ENCODE results near the gene MRPL54. TPM values are rescaled to one million over a fixed set of nuclear protein-coding genes. Genes with fewer than 3 reads are reported as not detected.

The MRPL54 gene
- total RNA-seq, 1 experiment from 2014 or later = 67.1 TPM

- CTCF ChIA-PET = no interaction called here
- no TSS peak for BruUV-seq (replicated peaks)
- H3K9me2 ChIP-seq (ENCODE audit: insufficient read depth) = no peaks in the 10 kb centered on the region
Measured at GRCh38 chr19:3774621-3775373, 12.3 kb downstream of the MRPL54 start.

More at GRCh38 chr19:3774621-3775373, 12.3 kb downstream of the MRPL54 start:
- H3K79me2 ChIP-seq (ENCODE audit: insufficient read depth, low read length) = no peaks in the 10 kb centered on the region
- no peaks in the 10 kb centered on the region for H3K27me3 ChIP-seq (ENCODE audit: insufficient read depth, low read length)
- TF ChIP-seq REST (IDR thresholded peaks at IDR 0.05; ENCODE audit: low read depth) = no peak
- no peak for TF ChIP-seq EZH2phosphoT487 (IDR thresholded peaks at IDR 0.05; ENCODE audit: borderline replicate concordance)
- no peak for TF ChIP-seq SRF (IDR thresholded peaks at IDR 0.05; ENCODE audit: low read depth)
- TF ChIP-seq, protein P1, sequence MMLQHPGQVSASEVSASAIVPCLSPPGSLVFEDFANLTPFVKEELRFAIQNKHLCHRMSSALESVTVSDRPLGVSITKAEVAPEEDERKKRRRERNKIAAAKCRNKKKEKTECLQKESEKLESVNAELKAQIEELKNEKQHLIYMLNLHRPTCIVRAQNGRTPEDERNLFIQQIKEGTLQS (IDR thresholded peaks at IDR 0.05) = no peak
- TF ChIP-seq ZNF274 (IDR thresholded peaks at IDR 0.05; ENCODE audit: low read depth, low read length) = no peak
- TF ChIP-seq POLR2A (IDR thresholded peaks at IDR 0.05; ENCODE audit: borderline replicate concordance, extremely low read depth, insufficient read depth, insufficient read length) = no peak
- no peak for TF ChIP-seq POLR2AphosphoS5 (IDR thresholded peaks at IDR 0.05; ENCODE audit: low read depth, low read length)
- TF ChIP-seq CEBPB (IDR thresholded peaks at IDR 0.05; ENCODE audit: low read depth) = no peak
- TF ChIP-seq YY1 (IDR thresholded peaks at IDR 0.05; ENCODE audit: extremely low read depth, insufficient replicate concordance, low read depth, low read length) = no peak
- no peak for TF ChIP-seq CTCF (IDR thresholded peaks at IDR 0.05 in 2 of 3, conservative IDR thresholded peaks at IDR 0.05 in 1 of 3; ENCODE audit: borderline replicate concordance in 1 of 3, insufficient read depth in 1 of 3, low read depth in 2 of 3, low read length in 2 of 3)
- TF ChIP-seq TCF7L2 (IDR thresholded peaks at IDR 0.05; ENCODE audit: borderline replicate concordance, extremely low read depth, insufficient read depth, insufficient read length) = no peak
- ChIA-PET RAD21 (ENCODE audit: low non-redundant PET in 1 of 2, low total read pairs in 2 of 2, uncharacterized antibody in 2 of 2, unreplicated experiment in 2 of 2) (no interaction called here), POLR2A (interaction anchor here (1.2 kb wide), 1 partner anchor 12 kb away, joined by 5 read pairs; the partner anchor contains the start of gene MRPL54)
- H4K20me1 ChIP-seq (ENCODE audit: insufficient read depth) = no peaks in the 10 kb centered on the region
- no peak overlapping the region for H2AFZ ChIP-seq (ENCODE audit: low read depth, low read length, poor library complexity, severe bottlenecking)
- H3K9ac ChIP-seq (ENCODE audit: low read length) = no peak overlapping the region
- DNase-seq (ENCODE audit: low read depth, low spot score) (no peak), ATAC-seq (no peak)
- H3K4me2 ChIP-seq (ENCODE audit: low read length) = no peak overlapping the region
- H3K27ac ChIP-seq (ENCODE audit: low read depth, low read length) = no peak overlapping the region
- intact Hi-C loops (cut with micrococcal nuclease) = no loop called here
- H3K36me3 ChIP-seq (ENCODE audit: control insufficient read depth in 1 of 2, insufficient read depth in 2 of 2, low read length in 2 of 2) = no peaks in the 10 kb centered on the region
- no peaks in the 10 kb centered on the region for H3K9me3 ChIP-seq (ENCODE audit: control insufficient read depth in 1 of 2, insufficient read depth in 1 of 2, low read depth in 1 of 2, low read length in 2 of 2)
- H3K4me3 ChIP-seq (replicated peaks in 1 of 2; ENCODE audit: low read depth in 1 of 2, low read length in 2 of 2) = no peak overlapping the region
- no peaks in the 10 kb centered on the region for H3K4me1 ChIP-seq (ENCODE audit: control insufficient read depth in 1 of 2, insufficient read depth in 2 of 2, low read length in 2 of 2)

All from HCT116 (cell line).